ENCODE data around the gene PLEKHO2.

DNA sequence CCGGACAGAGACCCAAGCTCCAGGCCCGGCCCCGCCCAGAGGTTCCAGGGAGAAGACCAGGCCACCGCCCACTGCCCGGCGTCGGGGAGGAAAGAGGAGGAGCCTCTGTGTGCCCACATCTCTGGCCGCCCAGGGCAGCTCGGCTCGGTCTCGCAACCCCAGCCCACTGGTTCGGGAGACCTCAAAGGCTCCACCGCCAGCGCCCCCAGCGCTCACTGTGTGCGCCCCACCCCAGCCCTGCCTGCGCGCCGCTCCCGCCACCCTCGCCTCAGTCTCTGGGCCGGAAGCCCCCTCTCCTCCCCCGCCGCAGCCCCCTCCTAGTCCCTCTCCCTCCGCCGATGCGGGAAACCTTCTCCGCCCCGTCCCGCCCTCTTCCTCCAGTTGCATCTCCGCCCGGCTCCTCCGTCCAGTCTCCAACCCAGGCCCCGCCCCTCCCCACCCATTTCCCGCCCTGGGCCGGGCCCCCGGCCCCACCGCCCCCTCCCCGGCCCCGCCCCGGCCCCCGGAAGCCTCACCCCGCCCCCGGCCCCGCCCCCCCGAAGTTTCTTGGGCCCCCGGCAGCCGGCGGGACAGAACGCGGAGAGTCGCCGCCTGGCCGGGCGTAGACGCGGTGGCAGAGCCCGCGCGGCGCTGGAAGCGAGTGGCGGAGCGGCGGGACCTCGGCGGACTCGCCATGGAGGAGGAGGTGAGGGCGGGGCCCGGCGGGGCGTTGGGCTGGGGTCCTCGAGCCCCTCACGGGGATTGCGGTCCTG lies at the start of gene PLEKHO2:
- TF ChIP-seq, protein P1, sequence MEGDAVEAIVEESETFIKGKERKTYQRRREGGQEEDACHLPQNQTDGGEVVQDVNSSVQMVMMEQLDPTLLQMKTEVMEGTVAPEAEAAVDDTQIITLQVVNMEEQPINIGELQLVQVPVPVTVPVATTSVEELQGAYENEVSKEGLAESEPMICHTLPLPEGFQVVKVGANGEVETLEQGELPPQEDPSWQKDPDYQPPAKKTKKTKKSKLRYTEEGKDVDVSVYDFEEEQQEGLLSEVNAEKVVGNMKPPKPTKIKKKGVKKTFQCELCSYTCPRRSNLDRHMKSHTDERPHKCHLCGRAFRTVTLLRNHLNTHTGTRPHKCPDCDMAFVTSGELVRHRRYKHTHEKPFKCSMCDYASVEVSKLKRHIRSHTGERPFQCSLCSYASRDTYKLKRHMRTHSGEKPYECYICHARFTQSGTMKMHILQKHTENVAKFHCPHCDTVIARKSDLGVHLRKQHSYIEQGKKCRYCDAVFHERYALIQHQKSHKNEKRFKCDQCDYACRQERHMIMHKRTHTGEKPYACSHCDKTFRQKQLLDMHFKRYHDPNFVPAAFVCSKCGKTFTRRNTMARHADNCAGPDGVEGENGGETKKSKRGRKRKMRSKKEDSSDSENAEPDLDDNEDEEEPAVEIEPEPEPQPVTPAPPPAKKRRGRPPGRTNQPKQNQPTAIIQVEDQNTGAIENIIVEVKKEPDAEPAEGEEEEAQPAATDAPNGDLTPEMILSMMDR (conservative IDR thresholded peaks at IDR 0.05): no peak
- TF ChIP-seq EZH2 (IDR thresholded peaks at IDR 0.05; ENCODE audit: low read depth): no peak

Measured in PC-9 (cell line).